Measurements from ENCODE around the gene PPIH.
"Not testable (repeated sequence)": the region's sequence is repeated elsewhere in the genome, so short reads cannot be mapped to it uniquely, and the experiment has no call there.

PPIH gene

DNA sequence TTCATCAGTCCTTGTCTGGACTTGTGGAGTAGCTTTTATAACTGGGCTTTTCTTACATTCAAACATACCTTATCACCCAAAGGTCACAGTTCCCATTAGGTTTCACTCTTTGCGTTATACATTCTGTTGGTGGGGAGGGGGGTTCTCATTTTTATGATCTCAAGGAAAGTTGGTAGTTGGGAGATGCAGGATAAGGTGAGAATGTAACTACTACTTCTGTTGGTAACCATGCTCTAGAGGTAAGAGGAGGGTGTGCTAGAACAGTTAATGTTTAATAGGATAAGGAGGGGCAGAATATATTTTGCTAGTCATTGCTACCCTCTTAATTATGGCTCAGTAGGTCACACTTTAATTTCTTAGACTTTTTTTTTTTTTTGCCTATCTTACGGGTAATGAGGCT is 34.7 kb downstream of the PPIH start:
- no peak for TF ChIP-seq CTCF (IDR thresholded peaks at IDR 0.05; ENCODE audit: borderline replicate concordance, insufficient read depth, low read depth, low read length)
- no peak overlapping the region for H3K4me3 ChIP-seq (ENCODE audit: low read depth, low read length)

DNA sequence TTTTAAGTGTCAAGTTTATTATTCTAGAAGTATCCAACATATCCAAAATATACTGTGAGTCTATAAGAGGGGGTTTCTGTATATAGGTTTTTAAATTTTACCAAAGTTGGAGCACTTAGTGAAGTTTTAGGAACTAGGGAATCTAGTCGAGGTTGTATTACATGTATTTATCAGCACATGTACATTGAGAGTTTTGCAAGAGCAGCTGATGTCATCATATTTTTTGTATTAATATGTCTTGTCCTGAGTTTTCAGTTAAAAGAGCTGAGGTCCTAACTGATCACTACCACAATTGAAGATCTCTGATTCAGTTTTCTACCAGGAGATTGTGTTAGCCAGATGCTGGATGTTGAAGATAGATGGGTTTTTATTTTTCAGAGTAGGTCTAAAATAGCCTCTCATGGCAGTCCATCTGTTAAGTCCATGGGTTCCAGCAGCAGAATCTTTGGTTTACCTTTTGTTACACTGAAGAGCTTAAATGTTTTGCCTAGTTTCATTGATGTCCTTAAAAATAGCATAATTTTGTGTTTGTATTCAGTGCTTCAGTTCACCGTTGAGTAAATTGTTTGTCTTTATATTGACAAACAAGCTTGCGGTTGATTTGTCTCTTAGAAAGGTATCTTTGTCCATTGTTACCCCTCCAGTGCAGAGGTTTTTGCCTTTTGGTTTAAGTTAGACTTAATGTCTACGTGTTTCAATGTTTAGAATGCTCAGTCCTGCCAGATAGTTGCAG is 40.0 kb downstream of the PPIH start:
- no peak overlapping the region for H3K4me3 ChIP-seq (ENCODE audit: low read depth, low read length)
- no peak for TF ChIP-seq CTCF (IDR thresholded peaks at IDR 0.05; ENCODE audit: borderline replicate concordance, insufficient read depth, low read depth, low read length)

- no peak for TF ChIP-seq CTCF (IDR thresholded peaks at IDR 0.05; ENCODE audit: borderline replicate concordance, insufficient read depth, low read depth, low read length)
- H3K4me3 ChIP-seq (ENCODE audit: low read depth, low read length) = no peak overlapping the region
Observed at GRCh38 chr1:42700006-42700405, 41.8 kb downstream of the PPIH start.

- no peak for TF ChIP-seq CTCF (IDR thresholded peaks at IDR 0.05; ENCODE audit: borderline replicate concordance, insufficient read depth, low read depth, low read length)
- H3K4me3 ChIP-seq (ENCODE audit: low read depth, low read length) = no peak overlapping the region
Observed at GRCh38 chr1:42703888-42704464, 45.8 kb downstream of the PPIH start.

DNA sequence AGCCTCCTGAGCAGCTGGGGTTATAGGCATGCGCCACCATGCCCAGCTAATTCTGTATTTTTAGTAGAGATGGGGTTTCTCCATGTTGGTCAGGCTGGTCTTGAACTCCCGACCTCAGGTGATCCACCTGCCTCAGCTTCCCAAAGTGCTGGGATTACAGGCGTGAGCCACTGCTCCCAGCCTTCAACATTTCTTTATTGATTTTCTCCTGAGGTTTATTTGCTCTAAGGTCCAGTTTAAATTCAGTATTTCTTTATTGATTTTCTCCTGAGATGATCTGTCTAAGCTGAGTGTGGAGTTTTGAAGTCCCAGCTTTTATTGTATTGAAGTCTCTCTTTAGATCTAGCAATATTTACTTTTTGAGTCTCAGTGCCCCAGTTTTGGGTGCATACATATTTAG is 54.6 kb downstream of the PPIH start:
- H3K4me3 ChIP-seq (ENCODE audit: low read depth, low read length) = not testable (repeated sequence)

- TF ChIP-seq CTCF (IDR thresholded peaks at IDR 0.05; ENCODE audit: borderline replicate concordance, insufficient read depth, low read depth, low read length) = no peak
- H3K4me3 ChIP-seq (ENCODE audit: low read depth, low read length) = no peak overlapping the region
Observed at GRCh38 chr1:42713293-42713692, 55.1 kb downstream of the PPIH start.

- H3K4me3 ChIP-seq (ENCODE audit: low read depth, low read length) = not testable (repeated sequence)
Observed at GRCh38 chr1:42714441-42714840, 56.2 kb downstream of the PPIH start.

DNA sequence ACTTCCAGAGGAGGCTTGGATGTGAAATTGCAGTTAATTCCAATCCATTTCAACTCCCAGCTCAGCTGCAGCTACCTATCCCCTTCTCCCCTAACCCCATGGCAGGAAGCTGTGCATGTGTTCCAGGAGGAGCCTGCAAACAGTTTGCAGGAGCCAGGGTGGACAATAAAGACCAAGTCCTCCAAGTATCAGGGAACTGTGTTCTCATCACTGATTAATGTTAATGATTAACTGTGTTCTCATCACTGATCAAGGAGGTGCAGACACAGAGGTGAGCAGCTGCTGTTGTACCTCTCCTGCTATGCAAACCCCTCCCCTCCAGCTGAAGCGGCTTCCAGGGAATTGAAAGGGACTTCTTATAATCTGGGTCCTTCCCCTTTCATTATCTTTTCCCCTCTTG is 62.6 kb downstream of the PPIH start:
- no peak overlapping the region for H3K4me3 ChIP-seq (ENCODE audit: low read depth, low read length)
- TF ChIP-seq CTCF (IDR thresholded peaks at IDR 0.05; ENCODE audit: borderline replicate concordance, insufficient read depth, low read depth, low read length) = no peak
